ENCODE measurements around the gene TMEM178B.

DNA sequence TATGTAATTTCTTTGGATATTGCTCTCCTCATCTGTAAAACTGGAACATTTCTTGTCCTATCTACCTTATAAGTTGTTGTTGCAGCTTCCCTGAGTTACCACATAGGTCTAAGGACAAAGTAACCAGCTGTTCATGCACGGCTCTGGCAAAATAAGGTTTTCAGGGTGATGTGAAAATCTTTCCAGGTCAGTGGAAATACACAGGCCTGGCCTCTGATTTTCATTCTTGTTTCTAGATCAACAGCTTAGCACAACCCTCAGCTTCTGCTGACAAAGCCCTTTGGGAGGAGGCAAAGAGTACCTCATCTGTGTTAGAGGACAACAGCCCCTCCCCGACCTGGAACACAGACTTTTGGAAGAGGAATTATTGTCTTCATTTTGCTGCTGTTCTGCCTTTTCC lies 359.8 kb downstream of the TMEM178B start:
- TF ChIP-seq CTCF (conservative IDR thresholded peaks at IDR 0.05 in 1 of 2, IDR thresholded peaks at IDR 0.05 in 1 of 2; ENCODE audit: extremely low read depth in 1 of 2, insufficient read depth in 1 of 2, low read depth in 1 of 2, low read length in 2 of 2) (no peak), EZH2 (IDR thresholded peaks at IDR 0.05; ENCODE audit: borderline replicate concordance, low read length) (no peak)
